ENCODE results near the gene ASXL1. TPM values are rescaled to one million over a fixed set of nuclear protein-coding genes. Genes with fewer than 3 reads are reported as not detected.

ASXL1 gene
- polyA plus RNA-seq, 3 donors = 1.8 to 47.1 (median 2.8) TPM

DNA sequence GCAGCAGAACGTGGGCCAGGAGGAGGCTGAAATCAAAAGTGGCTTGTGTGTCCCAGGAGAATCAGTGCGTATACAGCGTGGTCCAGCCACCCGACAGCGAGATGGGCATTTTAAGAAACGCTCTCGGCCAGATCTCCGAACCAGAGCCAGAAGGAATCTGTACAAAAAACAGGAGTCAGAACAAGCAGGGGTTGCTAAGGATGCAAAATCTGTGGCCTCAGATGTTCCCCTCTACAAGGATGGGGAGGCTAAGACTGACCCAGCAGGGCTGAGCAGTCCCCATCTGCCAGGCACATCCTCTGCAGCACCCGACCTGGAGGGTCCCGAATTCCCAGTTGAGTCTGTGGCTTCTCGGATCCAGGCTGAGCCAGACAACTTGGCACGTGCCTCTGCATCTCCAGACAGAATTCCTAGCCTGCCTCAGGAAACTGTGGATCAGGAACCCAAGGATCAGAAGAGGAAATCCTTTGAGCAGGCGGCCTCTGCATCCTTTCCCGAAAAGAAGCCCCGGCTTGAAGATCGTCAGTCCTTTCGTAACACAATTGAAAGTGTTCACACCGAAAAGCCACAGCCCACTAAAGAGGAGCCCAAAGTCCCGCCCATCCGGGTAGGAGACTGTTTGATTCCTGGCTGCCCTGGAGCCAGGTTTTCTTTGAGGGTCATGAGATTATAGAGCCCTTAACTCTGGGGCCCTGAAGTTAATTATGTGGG lies 75.3 kb downstream of the ASXL1 start:
- Mint-ChIP-seq H3K4me3 (no peak overlapping the region), H3K36me3 (peaks cover 79 to 98% of the 10 kb centered on the region in 2 donors), H3K9me3 (no peaks in the 10 kb centered on the region), H3K27me3 (ENCODE audit: low read depth in 3 of 3) (no peaks in the 10 kb centered on the region), H3K4me1 (no peaks in the 10 kb centered on the region), H3K27ac (peak overlapping the region in 2 of 7 donors; percentile 25 to 28)
- H3K27ac ChIP-seq (ENCODE audit: low read depth in 1 of 2, low read length in 2 of 2) = no peak overlapping the region
- WGBS (ENCODE audit: insufficient coverage) = 93% methylated on average over 17 of the region's 20 CpGs
- TF ChIP-seq CTCF (IDR thresholded peaks at IDR 0.05) = no peak
- no peak overlapping the region for H3K4me3 ChIP-seq (replicated peaks in 1 of 3; ENCODE audit: low read depth in 2 of 3, low read length in 3 of 3)
- no peaks in the 10 kb centered on the region for H3K27me3 ChIP-seq (ENCODE audit: control insufficient read depth in 2 of 2, insufficient read depth in 2 of 2, low read length in 2 of 2)
- H3K36me3 ChIP-seq (replicated peaks in 1 of 2; ENCODE audit: control insufficient read depth in 1 of 2, insufficient read depth in 2 of 2, low read length in 2 of 2) = peaks cover 93 to 100% of the 10 kb centered on the region in 2 donors
- H3K4me1 ChIP-seq (ENCODE audit: control insufficient read depth in 1 of 2, insufficient read depth in 2 of 2, low read length in 2 of 2) = no peaks in the 10 kb centered on the region
- no peaks in the 10 kb centered on the region for H3K79me2 ChIP-seq (ENCODE audit: insufficient read depth, low read length)
- DNase-seq = no peak
- no peaks in the 10 kb centered on the region for H3K9me3 ChIP-seq (replicated peaks in 1 of 2; ENCODE audit: control insufficient read depth in 1 of 2, insufficient read depth in 1 of 2, low read length in 2 of 2)
- no peak overlapping the region for H3K9ac ChIP-seq (ENCODE audit: insufficient read depth, low read length, poor library complexity, severe bottlenecking)
- no peak overlapping the region for H2AFZ ChIP-seq (ENCODE audit: insufficient read depth, low read depth, low read length, poor library complexity, severe bottlenecking)
- intact Hi-C loops (cut with micrococcal nuclease) = no loop called here
- no peaks in the 10 kb centered on the region for H4K20me1 ChIP-seq (ENCODE audit: insufficient read depth, low read length)
- no peak overlapping the region for H3K4me2 ChIP-seq (replicated peaks; ENCODE audit: extremely low read depth, low read length, poor library complexity, severe bottlenecking)

DNA sequence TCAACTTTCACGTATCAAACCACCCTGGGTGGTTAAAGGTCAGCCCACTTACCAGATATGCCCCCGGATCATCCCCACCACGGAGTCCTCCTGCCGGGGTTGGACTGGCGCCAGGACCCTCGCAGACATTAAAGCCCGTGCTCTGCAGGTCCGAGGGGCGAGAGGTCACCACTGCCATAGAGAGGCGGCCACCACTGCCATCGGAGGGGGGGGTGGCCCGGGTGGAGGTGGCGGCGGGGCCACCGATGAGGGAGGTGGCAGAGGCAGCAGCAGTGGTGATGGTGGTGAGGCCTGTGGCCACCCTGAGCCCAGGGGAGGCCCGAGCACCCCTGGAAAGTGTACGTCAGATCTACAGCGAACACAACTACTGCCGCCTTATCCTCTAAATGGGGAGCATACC lies 76.3 kb downstream of the ASXL1 start:
- Histone ChIP-seq H3K4me3 (replicated peaks in 1 of 3; ENCODE audit: low read depth in 2 of 3, low read length in 3 of 3) (no peak overlapping the region), H3K36me3 (replicated peaks in 1 of 2; ENCODE audit: control insufficient read depth in 1 of 2, insufficient read depth in 2 of 2, low read length in 2 of 2) (peaks cover 95 to 100% of the 10 kb centered on the region in 2 donors), H3K9ac (ENCODE audit: insufficient read depth, low read length, poor library complexity, severe bottlenecking) (no peak overlapping the region), H3K4me1 (ENCODE audit: control insufficient read depth in 1 of 2, insufficient read depth in 2 of 2, low read length in 2 of 2) (no peaks in the 10 kb centered on the region), H3K4me2 (replicated peaks; ENCODE audit: extremely low read depth, low read length, poor library complexity, severe bottlenecking) (no peak overlapping the region), H2AFZ (ENCODE audit: insufficient read depth, low read depth, low read length, poor library complexity, severe bottlenecking) (no peak overlapping the region), H4K20me1 (ENCODE audit: insufficient read depth, low read length) (no peaks in the 10 kb centered on the region), H3K9me3 (replicated peaks in 1 of 2; ENCODE audit: control insufficient read depth in 1 of 2, insufficient read depth in 1 of 2, low read length in 2 of 2) (no peaks in the 10 kb centered on the region), H3K27me3 (ENCODE audit: control insufficient read depth in 2 of 2, insufficient read depth in 2 of 2, low read length in 2 of 2) (no peaks in the 10 kb centered on the region), H3K27ac (ENCODE audit: low read depth in 1 of 2, low read length in 2 of 2) (no peak overlapping the region), H3K79me2 (ENCODE audit: insufficient read depth, low read length) (no peaks in the 10 kb centered on the region)
- intact Hi-C loops (cut with micrococcal nuclease) = no loop called here
- TF ChIP-seq CTCF (IDR thresholded peaks at IDR 0.05) = no peak
- 96% methylated on average over 15 of the region's 19 CpGs for WGBS (ENCODE audit: insufficient coverage)
- Mint-ChIP-seq H3K27ac (no peak overlapping the region), H3K27me3 (ENCODE audit: low read depth in 3 of 3) (no peaks in the 10 kb centered on the region), H3K4me1 (no peaks in the 10 kb centered on the region), H3K9me3 (no peaks in the 10 kb centered on the region), H3K4me3 (no peak overlapping the region), H3K36me3 (peaks cover 80 to 98% of the 10 kb centered on the region in 2 donors)
- DNase-seq = no peak
